GM23338 (cell line): ENCODE measurements around the gene TNFRSF4. TPM values are rescaled to one million over a fixed set of nuclear protein-coding genes. Genes with fewer than 3 reads are reported as not detected.

Source experiments
- ATAC-seq: fragments of 200-7000 bp; cut with Tn5 transposase; 3 replicates; pipeline ENCODE4 v1.9.1; 2020
- DNase-seq: peaks from one replicate; pipeline ENCODE4 v3.0.0-alpha.2; 2015; ENCODE audit warnings: low spot score
- H2AFZ ChIP-seq: fragments of 200-600 bp; sonication (generic); 2 replicates; pipeline ENCODE4 v1.8.0; 2016; ENCODE audit warnings: antibody characterized with exemption, mild to moderate bottlenecking, moderate library complexity
- H3F3A ChIP-seq: fragments of 200-600 bp; sonication (generic); replicated peaks from 2 replicates; pipeline ENCODE4 v1.8.0; 2017; ENCODE audit warnings: antibody characterized with exemption, mixed run types, low read depth
- H3K27ac ChIP-seq: fragments of 200-600 bp; sonication (generic); 2 replicates; pipeline ENCODE4 v1.6.1; 2016; ENCODE audit warnings: low read depth
- H3K27me3 ChIP-seq: fragments of 200-600 bp; sonication (generic); 2 replicates; pipeline ENCODE4 v1.8.0; 2016; ENCODE audit warnings: mild to moderate bottlenecking, mixed run types, moderate library complexity; ENCODE audit not compliant: insufficient read depth
- H3K36me3 ChIP-seq: fragments of 200-600 bp; sonication (generic); 2 replicates; pipeline ENCODE4 v1.8.0; 2016; ENCODE audit warnings: mild to moderate bottlenecking; ENCODE audit not compliant: insufficient read depth
- H3K4me1 ChIP-seq: fragments of 200-600 bp; sonication (generic); 2 replicates; pipeline ENCODE4 v1.8.0; 2016; ENCODE audit warnings: mild to moderate bottlenecking, moderate library complexity; ENCODE audit not compliant: insufficient read depth
- H3K4me2 ChIP-seq: fragments of 200-600 bp; sonication (generic); 2 replicates; pipeline ENCODE4 v1.7.1; 2017; ENCODE audit warnings: mixed run types
- H3K4me3 ChIP-seq: fragments of 200-600 bp; sonication (generic); 2 replicates; pipeline ENCODE4 v1.6.1; 2016; ENCODE audit warnings: mixed run types
- H3K79me2 ChIP-seq: fragments of 200-600 bp; sonication (generic); replicated peaks from 2 replicates; pipeline ENCODE4 v1.8.0; 2017; ENCODE audit warnings: mild to moderate bottlenecking; ENCODE audit not compliant: insufficient read depth
- H3K9me2 ChIP-seq: fragments of 200-600 bp; sonication (generic); 2 replicates; pipeline ENCODE4 v1.8.0; 2017; ENCODE audit not compliant: insufficient read depth
- H4K20me1 ChIP-seq: fragments of 200-600 bp; sonication (generic); replicated peaks from 2 replicates; pipeline ENCODE4 v1.8.0; 2017; ENCODE audit warnings: mild to moderate bottlenecking; ENCODE audit not compliant: insufficient read depth
- H3K27ac Mint-ChIP-seq: 2 replicates; pipeline ENCODE4 v1.8.0; 2020; ENCODE audit warnings: inconsistent platforms, mild to moderate bottlenecking, moderate library complexity, mixed read lengths
- H3K27me3 Mint-ChIP-seq: 3 replicates; pipeline ENCODE4 v1.8.0; 2022; ENCODE audit warnings: low read depth, mild to moderate bottlenecking, moderate library complexity, mixed read lengths, inconsistent platforms; ENCODE audit not compliant: insufficient read depth, poor library complexity
- H3K36me3 Mint-ChIP-seq: 3 replicates; pipeline ENCODE4 v1.8.0; 2021; ENCODE audit warnings: low read depth, mild to moderate bottlenecking, inconsistent platforms, moderate library complexity, mixed read lengths
- H3K4me1 Mint-ChIP-seq: 3 replicates; pipeline ENCODE4 v1.8.0; 2020; ENCODE audit warnings: mild to moderate bottlenecking, inconsistent platforms, mixed read lengths
- H3K4me3 Mint-ChIP-seq: 3 replicates; pipeline ENCODE4 v1.8.0; 2021; ENCODE audit warnings: moderate library complexity, mild to moderate bottlenecking, inconsistent platforms, mixed read lengths
- H3K9me3 Mint-ChIP-seq: 3 replicates; pipeline ENCODE4 v1.8.0; 2020; ENCODE audit warnings: moderate library complexity, mild to moderate bottlenecking, inconsistent platforms, mixed read lengths
- CREB1 ChIP-seq: fragments of 250-450 bp; sonication (Bioruptor Pico); IDR thresholded peaks from 2 replicates; pipeline ENCODE4 v1.5.0; 2020; ENCODE audit warnings: low read depth, mild to moderate bottlenecking, moderate library complexity
- EZH2 ChIP-seq: fragments of 200-600 bp; sonication (generic); IDR thresholded peaks from one replicate; pipeline ENCODE4 v1.8.0; 2017; ENCODE audit warnings: antibody characterized with exemption, mild to moderate bottlenecking, low read depth; ENCODE audit not compliant: unreplicated experiment
- EZH2phosphoT487 ChIP-seq: fragments of 200-600 bp; sonication (generic); IDR thresholded peaks from one replicate; pipeline ENCODE4 v1.8.1; 2018; ENCODE audit warnings: antibody characterized with exemption; ENCODE audit not compliant: unreplicated experiment
- JUNB ChIP-seq: IDR thresholded peaks from one replicate; pipeline ENCODE4 v1.6.1; 2016; ENCODE audit warnings: antibody characterized with exemption; ENCODE audit not compliant: unreplicated experiment
- NANOG ChIP-seq: IDR thresholded peaks from 2 replicates; pipeline ENCODE4 v1.6.1; 2016; ENCODE audit warnings: antibody characterized with exemption, borderline replicate concordance
- POLR2AphosphoS5 ChIP-seq: IDR thresholded peaks from 2 replicates; pipeline ENCODE4 v1.6.1; 2016; ENCODE audit warnings: antibody characterized with exemption, low read depth
- STAT1 ChIP-seq: IDR thresholded peaks from one replicate; pipeline ENCODE4 v1.6.1; 2016; ENCODE audit warnings: antibody characterized with exemption; ENCODE audit not compliant: unreplicated experiment
- ZNF114 ChIP-seq: fragments of 250-450 bp; sonication (Bioruptor Pico); IDR thresholded peaks from 2 replicates; pipeline ENCODE4 v1.5.0; 2020; ENCODE audit warnings: mild to moderate bottlenecking, moderate library complexity
- ZNF331 ChIP-seq: fragments of 250-450 bp; sonication (Bioruptor Pico); IDR thresholded peaks from 2 replicates; pipeline ENCODE4 v1.5.0; 2020; ENCODE audit warnings: low read depth, mild to moderate bottlenecking, moderate library complexity
- polyA plus RNA-seq: library from polyadenylated mRNA; unstranded; fragments of >200 nt; fragmentation: Nextera tagmentation; extraction: Ambion mirVana; gene quantifications from 2 replicates; pipeline ENCODE4 v1.2.1, GENCODE V29; 2016
- total RNA-seq: library from RNA; depleted of rRNA; stranded (reverse); fragments of >200 nt; shearing (Covaris generic); gene quantifications from 2 replicates; pipeline ENCODE4 v1.2.3, GENCODE V29; 2014
- TF ChIP-seq, protein P1 (sequence below): IDR thresholded peaks from 2 replicates; pipeline ENCODE4 v1.6.1; 2016; ENCODE audit warnings: antibody characterized with exemption
- TF ChIP-seq, protein P2 (sequence below): fragments of 250-450 bp; sonication (Bioruptor Pico); IDR thresholded peaks from 2 replicates; pipeline ENCODE4 v1.5.0; 2020; ENCODE audit warnings: mild to moderate bottlenecking, moderate library complexity
- TF ChIP-seq, protein P3 (sequence below): IDR thresholded peaks from one replicate; pipeline ENCODE4 v1.6.1; 2018; ENCODE audit warnings: antibody characterized with exemption; ENCODE audit not compliant: unreplicated experiment
- TF ChIP-seq, protein P4 (sequence below), 2 experiments: fragments of 200-600 bp in 1 of 2; sonication (generic) in 1 of 2; conservative IDR thresholded peaks; 2 replicates each; pipeline versions ENCODE4 v1.5.1 to v1.6.1; 2016 to 2017; ENCODE audit warnings: antibody characterized with exemption in 2 of 2, low read depth in 2 of 2, mild to moderate bottlenecking in 2 of 2, moderate library complexity in 1 of 2

Gene TNFRSF4
- total and polyA plus RNA-seq, 2 experiments from 2014 or later, result not detected

DNA sequence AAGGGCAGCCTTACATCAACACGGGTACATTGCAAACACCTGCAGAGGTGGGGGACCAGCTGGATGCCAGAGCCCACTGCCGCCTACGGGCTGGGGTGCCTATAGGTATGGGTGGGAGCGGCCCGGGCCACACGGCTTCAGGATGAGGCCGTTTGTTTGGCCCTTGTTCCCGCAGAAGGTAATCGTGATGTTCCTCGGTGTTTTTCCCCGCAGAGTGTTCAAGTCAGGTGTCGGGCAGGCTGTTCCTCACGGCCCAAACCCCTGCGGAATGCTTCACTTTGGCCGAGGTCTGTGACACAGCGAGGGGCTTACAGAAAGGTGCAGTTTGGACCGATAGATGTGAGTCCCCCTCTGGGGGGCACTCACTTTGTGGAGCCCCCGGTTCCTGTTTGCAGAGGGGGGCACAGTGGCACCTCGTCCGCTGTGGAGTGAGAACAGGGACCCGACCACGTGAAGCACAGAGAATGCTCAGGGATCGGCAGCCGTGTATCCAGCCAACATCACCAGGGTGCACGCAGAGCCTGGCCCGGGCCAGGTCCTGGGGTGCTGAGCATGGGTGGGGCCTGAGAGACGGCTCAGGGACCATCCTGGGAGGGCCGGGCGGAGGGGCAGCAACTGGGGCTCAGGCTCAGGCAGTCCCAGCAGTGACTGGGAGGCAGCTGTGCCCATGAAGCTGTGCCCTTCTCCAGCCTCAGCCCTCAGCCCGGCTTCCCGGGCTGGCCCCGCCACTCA is 40.7 kb downstream of the TNFRSF4 start:
- no peaks in the 10 kb centered on the region for H3K36me3 Mint-ChIP-seq
- no peaks in the 10 kb centered on the region for H3K27me3 ChIP-seq

More for the DNA sequence above, 40.7 kb downstream of the TNFRSF4 start:
- H3K4me2 ChIP-seq, result peak overlapping the region; percentile 55
- no peak overlapping the region; the same call in 1 of the 2 replicates for H2AFZ ChIP-seq
- H3K79me2 ChIP-seq, result no peaks in the 10 kb centered on the region
- H3K4me3 ChIP-seq, result no peak overlapping the region
- H3K4me3 Mint-ChIP-seq, result no peak overlapping the region
- no peaks in the 10 kb centered on the region for H4K20me1 ChIP-seq
- TF ChIP-seq EZH2phosphoT487 (no peak), NANOG (no peak), ZNF331 (CRISPR knock-in tag) (no peak), JUNB (no peak), POLR2AphosphoS5 (no peak), STAT1 (no peak), EZH2 (no peak), ZNF114 (CRISPR knock-in tag) (no peak), CREB1 (CRISPR knock-in tag) (no peak)
- TF ChIP-seq, protein P1, sequence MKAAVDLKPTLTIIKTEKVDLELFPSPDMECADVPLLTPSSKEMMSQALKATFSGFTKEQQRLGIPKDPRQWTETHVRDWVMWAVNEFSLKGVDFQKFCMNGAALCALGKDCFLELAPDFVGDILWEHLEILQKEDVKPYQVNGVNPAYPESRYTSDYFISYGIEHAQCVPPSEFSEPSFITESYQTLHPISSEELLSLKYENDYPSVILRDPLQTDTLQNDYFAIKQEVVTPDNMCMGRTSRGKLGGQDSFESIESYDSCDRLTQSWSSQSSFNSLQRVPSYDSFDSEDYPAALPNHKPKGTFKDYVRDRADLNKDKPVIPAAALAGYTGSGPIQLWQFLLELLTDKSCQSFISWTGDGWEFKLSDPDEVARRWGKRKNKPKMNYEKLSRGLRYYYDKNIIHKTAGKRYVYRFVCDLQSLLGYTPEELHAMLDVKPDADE, result no peak
- TF ChIP-seq, protein P2, sequence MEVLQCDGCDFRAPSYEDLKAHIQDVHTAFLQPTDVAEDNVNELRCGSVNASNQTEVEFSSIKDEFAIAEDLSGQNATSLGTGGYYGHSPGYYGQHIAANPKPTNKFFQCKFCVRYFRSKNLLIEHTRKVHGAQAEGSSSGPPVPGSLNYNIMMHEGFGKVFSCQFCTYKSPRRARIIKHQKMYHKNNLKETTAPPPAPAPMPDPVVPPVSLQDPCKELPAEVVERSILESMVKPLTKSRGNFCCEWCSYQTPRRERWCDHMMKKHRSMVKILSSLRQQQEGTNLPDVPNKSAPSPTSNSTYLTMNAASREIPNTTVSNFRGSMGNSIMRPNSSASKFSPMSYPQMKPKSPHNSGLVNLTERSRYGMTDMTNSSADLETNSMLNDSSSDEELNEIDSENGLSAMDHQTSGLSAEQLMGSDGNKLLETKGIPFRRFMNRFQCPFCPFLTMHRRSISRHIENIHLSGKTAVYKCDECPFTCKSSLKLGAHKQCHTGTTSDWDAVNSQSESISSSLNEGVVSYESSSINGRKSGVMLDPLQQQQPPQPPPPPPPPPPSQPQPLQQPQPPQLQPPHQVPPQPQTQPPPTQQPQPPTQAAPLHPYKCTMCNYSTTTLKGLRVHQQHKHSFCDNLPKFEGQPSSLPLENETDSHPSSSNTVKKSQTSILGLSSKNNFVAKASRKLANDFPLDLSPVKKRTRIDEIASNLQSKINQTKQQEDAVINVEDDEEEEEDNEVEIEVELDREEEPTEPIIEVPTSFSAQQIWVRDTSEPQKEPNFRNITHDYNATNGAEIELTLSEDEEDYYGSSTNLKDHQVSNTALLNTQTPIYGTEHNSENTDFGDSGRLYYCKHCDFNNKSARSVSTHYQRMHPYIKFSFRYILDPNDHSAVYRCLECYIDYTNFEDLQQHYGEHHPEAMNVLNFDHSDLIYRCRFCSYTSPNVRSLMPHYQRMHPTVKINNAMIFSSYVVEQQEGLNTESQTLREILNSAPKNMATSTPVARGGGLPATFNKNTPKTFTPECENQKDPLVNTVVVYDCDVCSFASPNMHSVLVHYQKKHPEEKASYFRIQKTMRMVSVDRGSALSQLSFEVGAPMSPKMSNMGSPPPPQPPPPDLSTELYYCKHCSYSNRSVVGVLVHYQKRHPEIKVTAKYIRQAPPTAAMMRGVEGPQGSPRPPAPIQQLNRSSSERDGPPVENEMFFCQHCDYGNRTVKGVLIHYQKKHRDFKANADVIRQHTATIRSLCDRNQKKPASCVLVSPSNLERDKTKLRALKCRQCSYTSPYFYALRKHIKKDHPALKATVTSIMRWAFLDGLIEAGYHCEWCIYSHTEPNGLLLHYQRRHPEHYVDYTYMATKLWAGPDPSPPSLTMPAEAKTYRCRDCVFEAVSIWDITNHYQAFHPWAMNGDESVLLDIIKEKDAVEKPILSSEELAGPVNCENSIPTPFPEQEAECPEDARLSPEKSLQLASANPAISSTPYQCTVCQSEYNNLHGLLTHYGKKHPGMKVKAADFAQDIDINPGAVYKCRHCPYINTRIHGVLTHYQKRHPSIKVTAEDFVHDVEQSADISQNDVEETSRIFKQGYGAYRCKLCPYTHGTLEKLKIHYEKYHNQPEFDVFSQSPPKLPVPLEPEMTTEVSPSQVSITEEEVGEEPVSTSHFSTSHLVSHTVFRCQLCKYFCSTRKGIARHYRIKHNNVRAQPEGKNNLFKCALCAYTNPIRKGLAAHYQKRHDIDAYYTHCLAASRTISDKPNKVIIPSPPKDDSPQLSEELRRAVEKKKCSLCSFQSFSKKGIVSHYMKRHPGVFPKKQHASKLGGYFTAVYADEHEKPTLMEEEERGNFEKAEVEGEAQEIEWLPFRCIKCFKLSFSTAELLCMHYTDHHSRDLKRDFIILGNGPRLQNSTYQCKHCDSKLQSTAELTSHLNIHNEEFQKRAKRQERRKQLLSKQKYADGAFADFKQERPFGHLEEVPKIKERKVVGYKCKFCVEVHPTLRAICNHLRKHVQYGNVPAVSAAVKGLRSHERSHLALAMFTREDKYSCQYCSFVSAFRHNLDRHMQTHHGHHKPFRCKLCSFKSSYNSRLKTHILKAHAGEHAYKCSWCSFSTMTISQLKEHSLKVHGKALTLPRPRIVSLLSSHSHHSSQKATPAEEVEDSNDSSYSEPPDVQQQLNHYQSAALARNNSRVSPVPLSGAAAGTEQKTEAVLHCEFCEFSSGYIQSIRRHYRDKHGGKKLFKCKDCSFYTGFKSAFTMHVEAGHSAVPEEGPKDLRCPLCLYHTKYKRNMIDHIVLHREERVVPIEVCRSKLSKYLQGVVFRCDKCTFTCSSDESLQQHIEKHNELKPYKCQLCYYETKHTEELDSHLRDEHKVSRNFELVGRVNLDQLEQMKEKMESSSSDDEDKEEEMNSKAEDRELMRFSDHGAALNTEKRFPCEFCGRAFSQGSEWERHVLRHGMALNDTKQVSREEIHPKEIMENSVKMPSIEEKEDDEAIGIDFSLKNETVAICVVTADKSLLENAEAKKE, result no peak
- TF ChIP-seq, protein P3, sequence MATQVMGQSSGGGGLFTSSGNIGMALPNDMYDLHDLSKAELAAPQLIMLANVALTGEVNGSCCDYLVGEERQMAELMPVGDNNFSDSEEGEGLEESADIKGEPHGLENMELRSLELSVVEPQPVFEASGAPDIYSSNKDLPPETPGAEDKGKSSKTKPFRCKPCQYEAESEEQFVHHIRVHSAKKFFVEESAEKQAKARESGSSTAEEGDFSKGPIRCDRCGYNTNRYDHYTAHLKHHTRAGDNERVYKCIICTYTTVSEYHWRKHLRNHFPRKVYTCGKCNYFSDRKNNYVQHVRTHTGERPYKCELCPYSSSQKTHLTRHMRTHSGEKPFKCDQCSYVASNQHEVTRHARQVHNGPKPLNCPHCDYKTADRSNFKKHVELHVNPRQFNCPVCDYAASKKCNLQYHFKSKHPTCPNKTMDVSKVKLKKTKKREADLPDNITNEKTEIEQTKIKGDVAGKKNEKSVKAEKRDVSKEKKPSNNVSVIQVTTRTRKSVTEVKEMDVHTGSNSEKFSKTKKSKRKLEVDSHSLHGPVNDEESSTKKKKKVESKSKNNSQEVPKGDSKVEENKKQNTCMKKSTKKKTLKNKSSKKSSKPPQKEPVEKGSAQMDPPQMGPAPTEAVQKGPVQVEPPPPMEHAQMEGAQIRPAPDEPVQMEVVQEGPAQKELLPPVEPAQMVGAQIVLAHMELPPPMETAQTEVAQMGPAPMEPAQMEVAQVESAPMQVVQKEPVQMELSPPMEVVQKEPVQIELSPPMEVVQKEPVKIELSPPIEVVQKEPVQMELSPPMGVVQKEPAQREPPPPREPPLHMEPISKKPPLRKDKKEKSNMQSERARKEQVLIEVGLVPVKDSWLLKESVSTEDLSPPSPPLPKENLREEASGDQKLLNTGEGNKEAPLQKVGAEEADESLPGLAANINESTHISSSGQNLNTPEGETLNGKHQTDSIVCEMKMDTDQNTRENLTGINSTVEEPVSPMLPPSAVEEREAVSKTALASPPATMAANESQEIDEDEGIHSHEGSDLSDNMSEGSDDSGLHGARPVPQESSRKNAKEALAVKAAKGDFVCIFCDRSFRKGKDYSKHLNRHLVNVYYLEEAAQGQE, result no peak
- TF ChIP-seq, protein P4, sequence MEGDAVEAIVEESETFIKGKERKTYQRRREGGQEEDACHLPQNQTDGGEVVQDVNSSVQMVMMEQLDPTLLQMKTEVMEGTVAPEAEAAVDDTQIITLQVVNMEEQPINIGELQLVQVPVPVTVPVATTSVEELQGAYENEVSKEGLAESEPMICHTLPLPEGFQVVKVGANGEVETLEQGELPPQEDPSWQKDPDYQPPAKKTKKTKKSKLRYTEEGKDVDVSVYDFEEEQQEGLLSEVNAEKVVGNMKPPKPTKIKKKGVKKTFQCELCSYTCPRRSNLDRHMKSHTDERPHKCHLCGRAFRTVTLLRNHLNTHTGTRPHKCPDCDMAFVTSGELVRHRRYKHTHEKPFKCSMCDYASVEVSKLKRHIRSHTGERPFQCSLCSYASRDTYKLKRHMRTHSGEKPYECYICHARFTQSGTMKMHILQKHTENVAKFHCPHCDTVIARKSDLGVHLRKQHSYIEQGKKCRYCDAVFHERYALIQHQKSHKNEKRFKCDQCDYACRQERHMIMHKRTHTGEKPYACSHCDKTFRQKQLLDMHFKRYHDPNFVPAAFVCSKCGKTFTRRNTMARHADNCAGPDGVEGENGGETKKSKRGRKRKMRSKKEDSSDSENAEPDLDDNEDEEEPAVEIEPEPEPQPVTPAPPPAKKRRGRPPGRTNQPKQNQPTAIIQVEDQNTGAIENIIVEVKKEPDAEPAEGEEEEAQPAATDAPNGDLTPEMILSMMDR (conservative IDR thresholded peaks at IDR 0.05; ENCODE audit: low read depth in 2 of 2), result no peak
- H3F3A ChIP-seq, result no peaks in the 10 kb centered on the region
- no peaks in the 10 kb centered on the region for H3K36me3 ChIP-seq
- H3K27ac ChIP-seq, result no peak overlapping the region
- H3K27me3 Mint-ChIP-seq, result peaks cover 12% of the 10 kb centered on the region
- no peak for DNase-seq
- peak; percentile 12; the same call in 2 of the 3 replicates for ATAC-seq
- H3K4me1 Mint-ChIP-seq, result peaks cover 28% of the 10 kb centered on the region
- no peak overlapping the region for H3K27ac Mint-ChIP-seq
- no peaks in the 10 kb centered on the region for H3K9me2 ChIP-seq
- H3K4me1 ChIP-seq, result peaks cover 13% of the 10 kb centered on the region; the same call in 1 of the 2 replicates
- no peaks in the 10 kb centered on the region; the same call in 2 of the 3 replicates for H3K9me3 Mint-ChIP-seq
